Coronary artery (tissue), 2 donors: ENCODE results near the gene PRM1.

Experiments used
- DNase-seq: peaks from one replicate; pipeline ENCODE4 v3.0.0-alpha.2; 2017; ENCODE audit warnings: low spot score
- H3K27ac ChIP-seq, 2 donors: fragments of 200-600 bp; sonication (generic); one replicate each; pipeline ENCODE4 v1.5.1; 2016 to 2019
- H3K4me3 ChIP-seq: fragments of 200-600 bp; sonication (generic); 2 replicates; pipeline ENCODE4 v1.5.1; 2016; ENCODE audit warnings: mild to moderate bottlenecking, moderate library complexity
- CTCF ChIP-seq: fragments of 200-600 bp; sonication (generic); IDR thresholded peaks from one replicate; pipeline ENCODE4 v1.5.1; 2019; ENCODE audit warnings: antibody characterized with exemption

Gene PRM1

GRCh38 chr16:11265124-11265523 lies 16.0 kb downstream of the PRM1 start:
- no peak for DNase-seq
- Histone ChIP-seq H3K27ac (no peak overlapping the region), H3K4me3 (no peak overlapping the region)
- no peak for TF ChIP-seq CTCF

GRCh38 chr16:11264155-11264832 lies 16.8 kb downstream of the PRM1 start:
- no peak overlapping the region for H3K27ac ChIP-seq
- no peak overlapping the region for H3K4me3 ChIP-seq
- TF ChIP-seq CTCF = no peak
- no peak for DNase-seq

- DNase-seq = no peak
- no peak overlapping the region for H3K4me3 ChIP-seq
- no peak overlapping the region for H3K27ac ChIP-seq
- TF ChIP-seq CTCF = no peak
These were observed 17.4 kb downstream of the PRM1 start for GRCh38 chr16:11263737-11264136.

GRCh38 chr16:11262915-11263314 lies 18.2 kb downstream of the PRM1 start:
- no peak for TF ChIP-seq CTCF
- no peak overlapping the region for H3K4me3 ChIP-seq
- DNase-seq = no peak
- no peak overlapping the region for H3K27ac ChIP-seq

- H3K27ac ChIP-seq = no peak overlapping the region
- no peak for DNase-seq
- TF ChIP-seq CTCF = no peak
- no peak overlapping the region for H3K4me3 ChIP-seq
These were observed 20.5 kb downstream of the PRM1 start for GRCh38 chr16:11260596-11260966.

GRCh38 chr16:11259655-11260595 lies 21.2 kb downstream of the PRM1 start:
- no peak overlapping the region for H3K4me3 ChIP-seq
- no peak for DNase-seq
- no peak for TF ChIP-seq CTCF
- peak overlapping the region in 1 of 2 donors; percentile 48 for H3K27ac ChIP-seq
